DMS 273 treated with DMSO at 0.1 percent for 48 hours (cell line): ENCODE measurements around the gene SLC25A23.
"Not testable (repeated sequence)": the region's sequence is repeated elsewhere in the genome, so short reads cannot be mapped to it uniquely, and the experiment has no call there.

ENCODE experiments used
- DNase-seq: peaks from one replicate; lab custom pipeline; 2025; lab: John Stamatoyannopoulos, UW

The SLC25A23 gene

GRCh38 chr19:6457958-6458694 lies 1.5 kb downstream of the SLC25A23 start:
- DNase-seq = no peak

DNA sequence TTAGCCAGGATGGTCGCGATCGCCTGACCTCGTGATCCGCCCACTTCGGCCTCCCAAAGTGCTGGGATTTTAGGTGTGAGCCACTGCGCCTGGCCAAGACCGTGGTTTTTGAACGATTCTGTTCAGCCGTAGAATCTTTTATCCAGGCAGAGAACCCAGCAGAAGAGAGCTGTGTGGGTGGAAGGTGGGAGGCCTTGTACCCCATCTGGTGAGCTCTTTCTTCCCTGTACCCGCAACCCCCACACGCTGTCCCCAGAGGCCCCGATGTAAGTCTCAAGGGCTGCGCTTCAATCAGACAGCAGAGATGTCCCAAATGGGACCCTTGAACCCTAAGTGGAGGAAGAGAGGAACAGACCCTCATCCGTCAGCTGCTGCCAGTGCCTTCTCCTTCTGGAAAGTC lies 3.7 kb downstream of the SLC25A23 start:
- DNase-seq = no peak

- DNase-seq = no peak
These were observed 5.5 kb downstream of the SLC25A23 start for GRCh38 chr19:6453951-6454565.

DNA sequence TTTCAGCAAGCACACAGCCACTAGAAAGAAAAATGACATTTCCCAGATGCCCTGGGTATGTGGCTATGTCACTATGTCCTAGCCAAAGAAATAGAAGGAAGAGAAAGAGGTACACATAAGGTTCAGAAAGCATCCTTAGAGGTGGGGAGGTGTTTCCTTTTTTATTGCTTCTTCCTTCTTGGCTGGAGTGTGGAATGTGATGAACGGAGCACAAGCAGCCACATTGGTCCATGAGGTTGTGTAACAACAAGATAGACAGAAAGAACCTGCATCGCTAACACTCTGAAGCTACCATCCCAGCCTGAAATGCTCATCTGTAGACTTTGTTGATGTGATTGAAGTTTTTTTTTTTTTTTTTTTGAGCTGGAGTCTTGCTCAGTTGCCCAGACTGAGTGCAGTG lies 6.7 kb downstream of the SLC25A23 start:
- no peak for DNase-seq

DNA sequence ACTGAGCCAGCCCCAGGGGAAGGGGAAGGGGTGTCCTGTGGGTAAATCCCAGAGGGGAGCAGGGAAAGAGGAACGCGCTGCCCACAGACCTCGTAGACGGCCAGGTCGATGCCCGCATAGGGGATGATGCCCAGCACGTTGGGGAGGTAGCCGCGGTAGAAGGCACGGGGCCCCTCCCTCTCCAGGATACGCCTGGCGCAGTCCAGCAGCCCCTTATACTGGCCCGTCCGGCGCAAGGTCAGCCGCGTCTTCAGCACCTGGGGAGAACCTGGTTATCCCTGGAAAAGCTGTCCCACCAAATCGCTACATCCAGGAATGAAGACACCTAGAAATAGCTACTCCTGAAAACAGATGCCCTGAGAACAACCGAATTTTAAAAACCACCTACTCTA lies 7.4 kb downstream of the SLC25A23 start:
- no peak for DNase-seq

- DNase-seq = no peak
These were observed 7.9 kb downstream of the SLC25A23 start for GRCh38 chr19:6451583-6452222.

DNA sequence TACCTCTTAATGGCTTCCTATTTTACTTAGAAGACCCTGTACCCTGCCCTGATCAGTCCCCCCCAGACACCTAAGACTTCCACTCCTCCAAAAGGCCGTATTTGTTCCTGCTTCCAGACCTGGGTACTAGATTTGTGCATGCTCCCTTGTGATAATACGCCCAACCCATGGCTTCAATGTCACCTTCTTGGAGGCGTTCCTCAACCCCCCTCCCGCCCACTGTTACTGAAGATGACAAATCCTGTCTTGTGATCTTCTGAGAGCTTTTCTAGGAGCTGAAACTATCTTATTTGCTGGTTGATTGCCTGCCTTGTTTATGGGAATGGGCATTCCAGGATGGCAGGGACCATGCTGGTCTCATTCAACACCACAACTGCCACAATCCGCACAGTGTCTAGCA lies 9.4 kb downstream of the SLC25A23 start:
- DNase-seq = no peak

- DNase-seq = no peak
These were observed 11.5 kb downstream of the SLC25A23 start for GRCh38 chr19:6448045-6448444.

GRCh38 chr19:6446452-6446851 lies 13.1 kb downstream of the SLC25A23 start:
- DNase-seq = no peak

- no peak for DNase-seq
These were observed 15.6 kb downstream of the SLC25A23 start for GRCh38 chr19:6443986-6444385.

GRCh38 chr19:6442087-6442688 lies 17.4 kb downstream of the SLC25A23 start:
- DNase-seq = no peak

DNA sequence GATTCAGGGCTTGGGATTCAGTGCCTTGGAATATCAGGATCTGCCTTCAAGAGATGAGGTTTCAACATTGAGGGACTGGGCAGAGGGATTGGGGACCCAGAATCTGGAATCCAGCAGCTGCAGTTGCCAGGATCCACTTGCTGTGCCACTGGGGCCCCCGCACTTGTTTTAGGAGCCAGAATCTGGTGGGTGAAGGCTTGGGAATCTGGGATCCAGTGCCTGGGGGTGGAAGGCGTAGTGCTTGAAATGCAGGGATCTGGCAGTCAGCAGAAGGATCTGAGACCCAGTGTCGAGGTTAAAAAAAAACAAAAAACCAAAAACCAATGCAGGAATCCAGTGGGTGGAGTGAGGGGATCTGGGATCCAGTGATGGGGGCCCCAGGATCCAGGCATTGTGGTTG lies 18.7 kb downstream of the SLC25A23 start:
- no peak for DNase-seq

GRCh38 chr19:6439743-6440142 lies 19.8 kb downstream of the SLC25A23 start:
- no peak for DNase-seq

DNA sequence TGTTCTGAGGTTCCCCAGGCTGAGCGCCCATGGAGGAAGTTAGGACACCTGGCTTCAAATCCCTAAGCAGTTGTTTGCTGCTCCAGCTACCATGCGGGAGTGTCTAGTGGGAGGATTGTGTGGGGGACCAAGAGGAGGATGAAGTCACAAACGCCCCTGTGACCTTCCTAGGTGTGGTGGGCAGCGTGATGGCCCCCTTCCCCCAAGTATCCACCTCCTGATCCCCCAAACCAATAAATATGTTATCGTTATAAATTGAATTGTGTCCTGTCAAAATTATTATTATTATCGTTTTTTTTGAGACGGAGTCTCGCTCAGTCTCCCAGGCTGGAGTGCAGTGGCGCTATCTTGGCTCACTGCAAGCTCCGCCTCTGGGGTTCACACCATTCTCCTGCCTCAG lies 25.9 kb downstream of the SLC25A23 start, which contains the start of gene SLC25A41:
Gene SLC25A41 (minus strand): TSS at position 101 of the 400 bp plus-strand sequence. CDS start 70 bp downstream, at position 31.
- no peak for DNase-seq

DNA sequence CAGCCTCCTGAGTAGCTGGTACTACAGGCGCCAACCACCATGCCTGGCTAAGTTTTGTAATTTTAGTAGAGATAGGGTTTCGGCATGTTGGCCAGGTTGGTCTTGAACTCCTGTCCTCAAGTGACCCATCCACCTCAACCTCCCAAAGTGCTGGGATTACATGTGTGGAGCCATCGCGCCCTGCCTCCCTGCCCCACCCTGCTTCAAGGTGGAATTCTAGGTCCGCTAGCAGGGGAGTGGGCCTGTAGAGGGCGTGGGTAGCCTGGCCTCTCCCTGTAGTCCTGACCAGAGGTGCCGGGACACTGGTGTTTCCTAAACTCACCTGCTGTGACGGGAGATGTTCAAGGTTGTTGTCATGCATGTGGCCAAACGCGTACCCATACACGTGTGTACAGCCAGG lies 26.4 kb downstream of the SLC25A23 start:
- DNase-seq = no peak

DNA sequence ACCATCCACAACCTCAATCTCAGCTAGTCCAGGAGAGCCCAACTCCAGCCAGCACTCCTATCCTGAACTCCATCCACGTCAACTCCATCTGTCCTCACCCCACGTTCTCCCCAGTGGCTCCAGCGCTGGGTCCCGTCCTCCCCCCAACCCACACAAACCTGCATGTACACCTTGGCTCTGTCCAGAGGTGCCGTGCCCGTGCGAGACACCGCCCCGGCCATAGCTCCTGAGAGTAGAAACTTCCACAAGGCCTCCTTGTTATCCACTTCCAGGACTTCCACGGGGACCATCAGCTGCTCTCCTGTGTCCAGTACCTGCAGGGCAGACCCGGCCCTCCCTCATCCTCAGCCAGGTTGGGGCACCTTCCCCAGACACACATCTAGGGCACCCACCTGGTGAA lies 27.7 kb downstream of the SLC25A23 start:
- DNase-seq = no peak

DNA sequence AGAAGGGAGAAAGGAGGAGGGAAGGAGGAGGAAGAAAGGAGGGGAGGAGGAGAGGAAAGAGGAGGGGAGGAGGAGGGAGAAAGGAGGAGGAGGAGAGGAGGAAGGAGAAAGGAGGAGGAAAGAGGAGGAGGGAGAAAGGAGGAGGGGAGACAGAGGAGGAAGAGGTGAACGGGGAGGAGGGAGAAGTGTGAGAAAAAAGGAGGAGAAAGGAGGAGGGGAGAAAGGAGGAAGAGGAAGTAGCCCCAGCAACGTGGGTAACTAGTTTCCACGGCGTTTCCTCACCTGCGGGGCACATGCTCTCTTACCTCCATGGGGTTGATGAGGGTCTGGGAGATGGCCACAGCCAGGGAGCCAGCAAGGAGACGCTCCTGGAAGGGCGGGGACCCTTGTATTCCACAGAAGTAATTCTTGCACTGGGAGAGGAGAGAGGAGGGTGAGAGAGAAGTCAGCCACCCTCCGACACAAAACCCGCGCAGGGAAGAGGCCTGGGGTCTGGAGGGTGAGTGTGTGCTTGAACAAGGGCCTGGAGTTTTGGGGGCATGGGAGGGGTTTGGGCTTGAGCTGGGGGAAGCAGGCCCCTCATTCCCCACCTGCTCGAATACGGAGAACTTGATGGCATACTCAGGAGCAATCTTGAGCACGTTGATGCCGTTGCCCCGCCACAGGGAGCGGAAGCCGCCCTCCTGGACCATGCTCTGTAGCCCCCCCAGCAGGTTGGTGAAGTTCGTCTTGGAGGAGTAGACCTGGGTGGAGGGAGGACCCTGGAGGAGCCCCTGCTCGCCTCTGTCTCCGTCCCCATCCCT lies 30.0 kb downstream of the SLC25A23 start:
- no peak for DNase-seq

DNA sequence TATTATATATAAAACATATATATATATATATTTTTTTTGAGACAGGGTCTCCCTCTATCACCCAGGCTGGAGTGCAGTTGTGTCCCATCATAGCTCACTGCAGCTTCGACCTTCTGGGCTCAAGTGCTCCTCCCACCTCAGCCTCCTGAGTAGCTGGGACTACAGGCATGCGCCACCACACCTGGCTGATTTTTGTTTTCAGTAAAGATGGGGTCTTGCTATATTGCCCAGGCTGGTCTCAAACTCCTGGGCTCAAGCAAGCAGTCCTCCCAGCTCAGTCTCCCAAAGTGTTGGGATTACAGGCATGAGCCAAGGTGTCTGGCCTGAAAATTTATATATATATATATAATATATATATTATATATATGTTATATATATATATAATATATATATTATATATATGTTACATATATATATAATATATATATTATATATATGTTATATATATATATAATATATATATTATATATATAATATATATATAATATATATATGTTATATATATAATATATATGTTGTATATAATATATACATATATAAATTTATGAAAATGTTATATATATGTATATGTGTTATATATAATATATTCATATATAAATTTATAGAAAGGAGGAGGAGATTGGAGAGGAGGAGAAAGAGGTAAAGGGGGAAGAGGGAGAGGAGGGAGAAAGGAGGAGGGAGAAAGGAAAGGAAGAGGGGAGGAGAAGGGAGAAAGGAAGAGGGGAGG lies 30.7 kb downstream of the SLC25A23 start:
- DNase-seq = not testable (repeated sequence)

DNA sequence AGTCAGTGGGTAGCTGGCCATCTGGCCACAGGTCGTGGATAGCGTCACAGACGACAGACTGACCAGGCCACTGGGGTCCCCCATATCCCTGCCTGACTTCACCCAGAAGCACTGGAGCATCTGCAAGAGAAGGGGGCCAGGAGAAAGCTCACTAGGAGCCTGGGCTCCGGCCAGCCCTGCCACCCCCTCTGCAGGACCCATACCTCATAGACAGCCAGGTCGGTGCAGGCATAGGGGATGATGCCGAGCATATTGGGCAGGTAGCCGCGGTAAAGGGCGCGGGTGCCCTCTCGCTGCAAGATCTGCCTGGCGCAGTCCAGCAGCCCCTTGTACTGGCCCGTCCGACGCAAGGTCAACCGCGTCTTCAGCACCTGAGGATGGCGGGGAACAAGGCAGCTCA lies 32.5 kb downstream of the SLC25A23 start:
- DNase-seq = no peak

DNA sequence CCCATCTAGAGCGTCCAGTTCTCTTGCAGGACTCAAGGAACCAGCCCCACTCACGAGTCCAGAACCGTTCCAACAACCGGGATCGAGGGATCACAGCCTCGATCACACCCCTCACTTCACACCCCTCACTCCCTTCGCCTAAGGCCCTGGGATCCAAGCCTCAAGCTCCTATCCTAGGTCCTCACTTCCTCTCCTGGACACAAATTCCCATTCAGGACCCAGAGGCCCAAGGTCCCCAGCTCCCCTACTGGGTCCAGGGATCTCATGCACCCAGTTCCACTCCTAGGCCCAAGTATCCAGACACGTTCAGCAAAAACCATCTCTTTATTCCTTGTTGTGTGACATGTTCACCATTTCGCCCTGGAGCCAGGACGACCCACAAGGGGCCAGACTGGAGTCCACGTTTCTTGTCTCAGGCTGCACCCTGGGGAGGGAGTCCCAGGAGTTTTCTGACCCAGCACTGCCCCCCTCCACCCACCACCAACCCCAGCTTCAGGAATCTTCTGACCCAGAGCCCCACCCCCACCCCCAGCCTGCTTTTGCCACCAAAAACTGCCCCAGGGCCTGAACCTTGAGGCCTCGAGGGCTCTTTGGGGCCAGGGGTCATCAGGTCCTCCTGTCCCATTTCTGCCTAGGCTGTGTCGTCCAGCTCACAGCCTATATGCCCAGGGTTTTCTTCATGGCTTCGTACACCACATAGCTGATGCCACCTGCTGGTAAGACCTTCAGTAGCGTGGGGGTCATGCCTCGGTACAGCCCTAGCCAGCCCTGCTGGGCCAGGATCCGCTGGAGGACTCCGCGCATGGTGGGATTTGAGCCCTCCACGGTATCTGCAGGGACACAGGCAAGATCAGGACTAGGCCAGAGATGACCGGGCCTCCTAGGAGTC lies 33.6 kb downstream of the SLC25A23 start:
- no peak for DNase-seq
